Neuronal stem cell (in vitro differentiated cells): ENCODE measurements around the gene CLDN24. TPM values are rescaled to one million over a fixed set of nuclear protein-coding genes. Genes with fewer than 3 reads are reported as not detected.

ENCODE experiments used
- DNase-seq: peaks from one replicate; pipeline ENCODE4 v3.0.0-alpha.2; 2013; ENCODE audit warnings: low spot score
- H2AFZ ChIP-seq: one replicate; pipeline ENCODE4 v1.6.1; 2013; ENCODE audit warnings: mild to moderate bottlenecking, low read length, inconsistent platforms
- H2AK5ac ChIP-seq: 2 replicates; pipeline ENCODE4 v1.6.1; 2013; ENCODE audit warnings: low read depth, mild to moderate bottlenecking, inconsistent platforms, low read length, moderate library complexity, mixed read lengths
- H2BK120ac ChIP-seq: 2 replicates; pipeline ENCODE4 v1.6.1; 2013; ENCODE audit warnings: low read depth, mild to moderate bottlenecking, inconsistent platforms, low read length, moderate library complexity, mixed read lengths
- H2BK12ac ChIP-seq: one replicate; pipeline ENCODE4 v1.6.1; 2013; ENCODE audit warnings: low read length, inconsistent platforms
- H2BK15ac ChIP-seq: 2 replicates; pipeline ENCODE4 v1.6.1; 2013; ENCODE audit warnings: mild to moderate bottlenecking, low read length, inconsistent platforms, mixed read lengths
- H2BK5ac ChIP-seq: one replicate; pipeline ENCODE4 v1.6.1; 2013; ENCODE audit warnings: inconsistent platforms, mild to moderate bottlenecking, low read length, moderate library complexity
- H3K14ac ChIP-seq: one replicate; pipeline ENCODE4 v1.6.1; 2013; ENCODE audit warnings: low read length, inconsistent platforms
- H3K18ac ChIP-seq: 2 replicates; pipeline ENCODE4 v1.6.1; 2013; ENCODE audit warnings: low read length, inconsistent platforms
- H3K23ac ChIP-seq: 2 replicates; pipeline ENCODE4 v1.6.1; 2013; ENCODE audit warnings: low read depth, mild to moderate bottlenecking, mixed read lengths, low read length, inconsistent platforms; ENCODE audit not compliant: poor library complexity
- H3K27ac ChIP-seq: replicated peaks from 3 replicates; pipeline ENCODE4 v1.5.1; 2013; ENCODE audit warnings: low read length, inconsistent platforms
- H3K27me3 ChIP-seq, 3 experiments: 2 replicates each; pipeline ENCODE4 v1.6.1; 2013; ENCODE audit warnings: low read length in 3 of 3, mild to moderate bottlenecking in 2 of 3, inconsistent platforms in 1 of 3, low read depth in 1 of 3, mixed read lengths in 1 of 3, moderate library complexity in 1 of 3; ENCODE audit not compliant: control insufficient read depth in 3 of 3, insufficient read depth in 3 of 3
- H3K36me3 ChIP-seq, 2 donors: replicated peaks in 1 of 2; 2 replicates each; pipeline ENCODE4 v1.6.1; 2013; ENCODE audit warnings: low read length in 2 of 2; ENCODE audit not compliant: control insufficient read depth in 2 of 2, insufficient read depth in 2 of 2
- H3K4ac ChIP-seq: 2 replicates; pipeline ENCODE4 v1.6.1; 2013; ENCODE audit warnings: inconsistent platforms, mild to moderate bottlenecking, low read length, moderate library complexity
- H3K4me1 ChIP-seq, 2 donors: 1 replicate in 1 of 2; 2 replicates in 1 of 2; pipeline ENCODE4 v1.6.1; 2013; ENCODE audit warnings: low read length in 2 of 2, low read depth in 1 of 2; ENCODE audit not compliant: control insufficient read depth in 2 of 2, insufficient read depth in 1 of 2
- H3K4me2 ChIP-seq: one replicate; pipeline ENCODE4 v1.6.1; 2013; ENCODE audit warnings: mild to moderate bottlenecking, low read length, inconsistent platforms; ENCODE audit not compliant: insufficient read depth, poor library complexity, severe bottlenecking
- H3K4me3 ChIP-seq, 2 donors: 2 replicates each; pipeline ENCODE4 v1.5.1; 2013; ENCODE audit warnings: low read length in 2 of 2, mild to moderate bottlenecking in 2 of 2, inconsistent platforms in 1 of 2, moderate library complexity in 1 of 2
- H3K79me1 ChIP-seq: one replicate; pipeline ENCODE4 v1.6.1; 2013; ENCODE audit warnings: low read depth, mild to moderate bottlenecking, inconsistent platforms, low read length, moderate library complexity
- H3K9ac ChIP-seq: one replicate; pipeline ENCODE4 v1.6.1; 2013; ENCODE audit warnings: mild to moderate bottlenecking, low read depth, low read length, inconsistent platforms; ENCODE audit not compliant: poor library complexity
- H3K9me3 ChIP-seq, 2 donors: replicated peaks in 1 of 2; 2 replicates each; pipeline versions ENCODE3 to v1.6.1; 2013; ENCODE audit warnings: low read length in 2 of 2, mild to moderate bottlenecking in 2 of 2, inconsistent platforms in 1 of 2, low read depth in 1 of 2, mixed read lengths in 1 of 2, moderate library complexity in 1 of 2; ENCODE audit not compliant: control insufficient read depth in 2 of 2, insufficient read depth in 1 of 2
- H4K8ac ChIP-seq: one replicate; pipeline ENCODE4 v1.6.1; 2013; ENCODE audit warnings: low read depth, mild to moderate bottlenecking, inconsistent platforms, low read length, moderate library complexity
- H4K91ac ChIP-seq: one replicate; pipeline ENCODE4 v1.6.1; 2013; ENCODE audit warnings: low read length, low read depth, mild to moderate bottlenecking, inconsistent platforms; ENCODE audit not compliant: poor library complexity
- WGBS, 2 donors: extraction: QIAGEN DNeasy Blood & Tissue Kit; methylation state at CpG; one replicate each; pipeline ENCODE4 v1.1.7; 2013; ENCODE audit warnings: missing lambda C conversion rate in 2 of 2, mixed read lengths in 1 of 2; ENCODE audit not compliant: insufficient read length in 2 of 2, insufficient replicate concordance in 1 of 2; ENCODE audit errors: extremely low coverage in 2 of 2; 5-methylcytosine and 5-hydroxymethylcytosine counted together
- polyA plus RNA-seq, 2 experiments: library from polyadenylated mRNA; stranded (reverse); fragments of 200-250 nt; gene quantifications; one replicate each; pipeline ENCODE4 v1.2.3, GENCODE V29; 2013

CLDN24 gene
- not detected for polyA plus RNA-seq (2013, experiment 1 of 2)
- not detected for polyA plus RNA-seq (2013, experiment 2 of 2)

- Histone ChIP-seq H2AK5ac (no peak within 1 kb of the TSS), H3K27me3 (no peaks in the 10 kb centered on the region), H3K36me3 (peaks cover 0 to 13% of the 10 kb centered on the region in 2 donors), H3K14ac (no peak within 1 kb of the TSS), H3K4me3 (no peak within 1 kb of the TSS), H3K4me2 (no peak within 1 kb of the TSS), H3K9ac (no peak within 1 kb of the TSS), H2BK12ac (no peak within 1 kb of the TSS), H2BK5ac (no peak within 1 kb of the TSS), H3K23ac (no peak within 1 kb of the TSS), H2BK15ac (no peak within 1 kb of the TSS), H3K79me1 (no peaks in the 10 kb centered on the region), H4K91ac (no peak within 1 kb of the TSS), H3K18ac (peak within 1 kb of the TSS; percentile 40), H2AFZ (no peak within 1 kb of the TSS), H2BK120ac (no peak within 1 kb of the TSS), H3K27ac (no peak within 1 kb of the TSS), H3K4ac (no peak within 1 kb of the TSS), H4K8ac (no peak within 1 kb of the TSS), H3K4me1 (peaks cover 0 to 6% of the 10 kb centered on the region in 2 donors), H3K9me3 (peaks cover 2 to 3% of the 10 kb centered on the region in 2 donors)
- WGBS, 2 donors: no CpG with 5 or more reads among the region's 5 CpGs
- no peak for DNase-seq
These were observed at the start of gene CLDN24 for GRCh38 chr4:183322326-183322725. Gene CLDN24, minus strand, starts transcription at chr4:183322426. Its CDS starts 0 bp downstream, at chr4:183322426.

DNA sequence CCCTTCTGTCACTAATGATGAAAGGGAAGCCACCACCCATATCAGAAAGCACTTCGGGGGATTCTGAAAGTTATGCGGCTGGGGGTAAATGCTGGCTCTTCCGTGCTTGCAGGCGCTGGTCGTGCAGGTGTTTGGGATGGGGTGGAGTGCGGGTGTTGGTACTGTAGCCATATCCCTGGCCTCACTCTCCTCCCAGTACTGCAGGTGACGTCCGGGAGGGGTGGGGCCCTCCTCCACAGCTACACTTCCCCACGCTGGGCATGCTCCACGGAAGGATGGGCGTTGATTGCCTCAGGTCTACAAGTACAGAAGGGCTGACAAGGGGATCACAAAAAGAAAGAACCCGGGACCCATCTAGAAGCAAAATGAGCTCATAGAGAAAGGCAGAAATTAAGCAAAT lies 48.6 kb upstream of the CLDN24 start:
- Histone ChIP-seq H3K27me3 (no peaks in the 10 kb centered on the region), H2BK120ac (no peak overlapping the region), H2BK12ac (no peak overlapping the region), H3K4me3 (no peak overlapping the region), H3K9me3 (peaks cover 3 to 6% of the 10 kb centered on the region in 2 donors), H3K4ac (no peak overlapping the region), H3K36me3 (no peaks in the 10 kb centered on the region), H3K79me1 (no peaks in the 10 kb centered on the region), H4K8ac (peak overlapping the region; percentile 32), H3K27ac (no peak overlapping the region), H2AFZ (no peak overlapping the region), H3K9ac (no peak overlapping the region), H3K14ac (peak overlapping the region; percentile 32), H2BK5ac (no peak overlapping the region), H3K4me2 (no peak overlapping the region), H3K4me1 (no peaks in the 10 kb centered on the region), H2BK15ac (no peak overlapping the region), H3K23ac (no peak overlapping the region), H3K18ac (no peak overlapping the region), H4K91ac (no peak overlapping the region), H2AK5ac (no peak overlapping the region)
- WGBS, 2 donors: no CpG with 5 or more reads among the region's 12 CpGs
- DNase-seq: no peak

- Histone ChIP-seq H4K91ac (no peak overlapping the region), H4K8ac (no peak overlapping the region), H2BK5ac (no peak overlapping the region), H2AK5ac (no peak overlapping the region), H3K9me3 (peaks cover 3 to 6% of the 10 kb centered on the region in 2 donors), H3K18ac (no peak overlapping the region), H3K27ac (no peak overlapping the region), H3K4me1 (peaks cover 0 to 2% of the 10 kb centered on the region in 2 donors), H3K23ac (no peak overlapping the region), H3K27me3 (no peaks in the 10 kb centered on the region), H2BK12ac (no peak overlapping the region), H3K9ac (no peak overlapping the region), H3K79me1 (no peaks in the 10 kb centered on the region), H2BK120ac (no peak overlapping the region), H3K14ac (no peak overlapping the region), H3K4ac (no peak overlapping the region), H2BK15ac (no peak overlapping the region), H3K4me2 (no peak overlapping the region), H2AFZ (no peak overlapping the region), H3K36me3 (no peaks in the 10 kb centered on the region), H3K4me3 (no peak overlapping the region)
- WGBS, 2 donors: no CpG with 5 or more reads among the region's 8 CpGs
- no peak for DNase-seq
These were observed 46.8 kb upstream of the CLDN24 start for GRCh38 chr4:183369073-183369472.

DNA sequence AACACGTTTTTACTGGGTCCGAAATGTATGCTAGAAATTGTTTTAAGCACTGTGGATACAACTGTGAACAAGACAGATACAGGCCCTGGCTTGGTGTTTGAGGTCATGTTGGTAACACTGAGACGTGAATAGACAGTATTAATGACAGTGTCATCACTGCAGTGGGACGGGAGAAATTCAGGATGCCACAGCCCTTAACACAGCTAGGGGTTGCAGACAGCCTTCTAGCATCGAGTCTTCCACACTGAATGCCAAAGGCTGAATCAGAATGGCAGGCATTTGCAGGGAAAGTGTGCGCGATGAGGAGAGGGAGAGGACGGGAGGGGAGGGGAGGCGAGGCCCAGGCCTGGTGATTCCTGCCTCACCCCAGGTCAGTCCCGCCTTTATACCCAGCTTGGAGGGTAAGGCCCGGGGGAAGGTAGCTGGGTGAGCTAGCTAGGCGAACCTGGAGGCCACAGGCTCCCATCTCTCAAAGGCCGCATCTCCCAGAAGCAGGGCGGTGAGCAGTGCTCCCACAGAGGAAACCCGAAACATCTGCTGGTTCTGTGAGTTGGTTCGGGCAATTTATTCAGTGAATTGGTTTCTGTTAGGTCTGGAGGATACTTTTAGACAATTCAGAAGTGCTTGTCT lies 44.1 kb upstream of the CLDN24 start:
- H3K27ac ChIP-seq: no peak overlapping the region
- H3K9ac ChIP-seq: no peak overlapping the region
- H3K79me1 ChIP-seq: no peaks in the 10 kb centered on the region
- no peak overlapping the region for H2BK5ac ChIP-seq
- no peak overlapping the region for H3K23ac ChIP-seq
- WGBS, 2 donors: no CpG with 5 or more reads among the region's 16 CpGs
- H3K4me1 ChIP-seq: peaks cover 2 to 3% of the 10 kb centered on the region in 2 donors
- no peak overlapping the region for H3K4ac ChIP-seq
- H3K9me3 ChIP-seq: no peaks in the 10 kb centered on the region
- no peak overlapping the region for H4K91ac ChIP-seq
- H3K36me3 ChIP-seq: no peaks in the 10 kb centered on the region
- no peak overlapping the region for H2AK5ac ChIP-seq
- DNase-seq: no peak
- no peak overlapping the region for H2BK15ac ChIP-seq
- H2BK12ac ChIP-seq: no peak overlapping the region
- no peaks in the 10 kb centered on the region for H3K27me3 ChIP-seq
- no peak overlapping the region for H4K8ac ChIP-seq
- H3K14ac ChIP-seq: no peak overlapping the region
- no peak overlapping the region for H2AFZ ChIP-seq
- no peak overlapping the region for H3K4me2 ChIP-seq
- no peak overlapping the region for H3K4me3 ChIP-seq
- H3K18ac ChIP-seq: peak overlapping the region; percentile 79
- no peak overlapping the region for H2BK120ac ChIP-seq
